SK-N-SH (cell line): ENCODE measurements around the gene CHD5. TPM values are rescaled to one million over a fixed set of nuclear protein-coding genes. Genes with fewer than 3 reads are reported as not detected.

Experiments
- CTCF ChIA-PET: fragments of 300-600, 350-600 bp; formaldehyde crosslinking; extraction: SDS; loops from one replicate; lab custom pipeline; 2021; lab: Yijun Ruan, JAX
- POLR2A ChIA-PET: fragments of 350-600 bp; sonication (Branson Sonifier 250); formaldehyde crosslinking; extraction: SDS; loops from one replicate; lab custom pipeline; 2020; ENCODE audit warnings: antibody characterized with exemption, inconsistent platforms; lab: Yijun Ruan, JAX
- DNase-seq: peaks from one replicate; pipeline ENCODE4 v3.0.0; 2012
- H2AFZ ChIP-seq: fragments of 200-600 bp; sonication (generic); 2 replicates; pipeline ENCODE4 v1.8.1; 2016; ENCODE audit warnings: antibody characterized with exemption, mild to moderate bottlenecking, low read depth
- H3F3A ChIP-seq: fragments of 200-600 bp; sonication (generic); replicated peaks from 2 replicates; pipeline ENCODE3; 2016; ENCODE audit warnings: antibody characterized with exemption, mild to moderate bottlenecking; ENCODE audit not compliant: insufficient read depth
- H3K27ac ChIP-seq, 2 experiments: fragments of 200-500 bp in 1 of 2; fragments of 200-600 bp in 1 of 2; sonication (Bioruptor generic) in 1 of 2; sonication (generic), shearing (Covaris generic) in 1 of 2; 2 replicates each; pipeline versions ENCODE4 v1.5.1 to v1.6.1; 2014 to 2016; ENCODE audit warnings: low read depth in 2 of 2, inconsistent platforms in 1 of 2, low read length in 1 of 2, mild to moderate bottlenecking in 1 of 2, mixed read lengths in 1 of 2
- H3K27me3 ChIP-seq: fragments of 200-600 bp; sonication (generic), shearing (Covaris generic); 2 replicates; pipeline ENCODE4 v1.6.1; 2016; ENCODE audit warnings: mixed run types; ENCODE audit not compliant: insufficient read depth
- H3K36me3 ChIP-seq, 2 experiments: fragments of 200-500 bp in 1 of 2; fragments of 200-600 bp in 1 of 2; sonication (Bioruptor generic) in 1 of 2; sonication (generic) in 1 of 2; replicated peaks in 1 of 2; 2 replicates each; pipeline versions ENCODE3 to v1.5.1; 2014 to 2016; ENCODE audit warnings: low read length in 1 of 2, mild to moderate bottlenecking in 1 of 2; ENCODE audit not compliant: insufficient read depth in 2 of 2, control insufficient read depth in 1 of 2
- H3K4me1 ChIP-seq, 2 experiments: fragments of 200-500 bp in 1 of 2; fragments of 200-600 bp in 1 of 2; sonication (Bioruptor generic) in 1 of 2; sonication (generic), shearing (Covaris generic) in 1 of 2; 2 replicates each; pipeline versions ENCODE4 v1.5.1 to v1.6.1; 2014 to 2016; ENCODE audit warnings: low read depth in 1 of 2, low read length in 1 of 2, mixed run types in 1 of 2; ENCODE audit not compliant: insufficient read depth in 2 of 2, control insufficient read depth in 1 of 2
- H3K4me2 ChIP-seq: fragments of 200-600 bp; sonication (generic), shearing (Covaris generic); 2 replicates; pipeline ENCODE4 v1.6.1; 2017; ENCODE audit warnings: mixed run types
- H3K4me3 ChIP-seq, 2 experiments: fragments of 200-500 bp in 1 of 2; fragments of 200-600 bp in 1 of 2; sonication (Bioruptor generic) in 1 of 2; sonication (generic), shearing (Covaris generic) in 1 of 2; 2 replicates each; pipeline versions ENCODE4 v1.5.1 to v1.8.1; 2014 to 2016; ENCODE audit warnings: low read depth in 2 of 2, inconsistent platforms in 1 of 2, low read length in 1 of 2, mild to moderate bottlenecking in 1 of 2, mixed read lengths in 1 of 2, moderate library complexity in 1 of 2
- H3K79me2 ChIP-seq: fragments of 200-600 bp; sonication (generic); 2 replicates; pipeline ENCODE4 v1.8.1; 2017; ENCODE audit warnings: mild to moderate bottlenecking; ENCODE audit not compliant: insufficient read depth
- H3K9ac ChIP-seq: fragments of 200-600 bp; sonication (generic); 2 replicates; pipeline ENCODE4 v1.6.1; 2017; ENCODE audit warnings: mixed run types
- H3K9me2 ChIP-seq: fragments of 200-600 bp; sonication (generic); 2 replicates; pipeline ENCODE4 v1.6.1; 2017; ENCODE audit warnings: mixed run types
- H3K9me3 ChIP-seq: fragments of 200-600 bp; sonication (generic); 2 replicates; pipeline ENCODE4 v1.6.1; 2017; ENCODE audit warnings: mixed run types, mild to moderate bottlenecking, moderate library complexity
- H4K20me1 ChIP-seq: fragments of 200-600 bp; sonication (generic); 2 replicates; pipeline ENCODE4 v1.6.1; 2017; ENCODE audit warnings: mild to moderate bottlenecking, mixed run types; ENCODE audit not compliant: insufficient read depth
- CHD2 ChIP-seq: fragments of 150-350 bp; IDR thresholded peaks from 2 replicates; pipeline ENCODE4 v1.6.1; 2018; ENCODE audit warnings: low read length; ENCODE audit not compliant: partially characterized antibody
- CTCF ChIP-seq: fragments of 200-600 bp; sonication (generic); IDR thresholded peaks from 2 replicates; pipeline ENCODE4 v1.6.1; 2017; ENCODE audit warnings: antibody characterized with exemption, mild to moderate bottlenecking, moderate library complexity
- ELF1 ChIP-seq: IDR thresholded peaks from 2 replicates; pipeline ENCODE4 v1.4.0; 2012
- FOSL2 ChIP-seq: IDR thresholded peaks from 2 replicates; pipeline ENCODE4 v1.4.0; 2012; ENCODE audit warnings: low read depth, mild to moderate bottlenecking, moderate library complexity, borderline replicate concordance
- GABPA ChIP-seq: IDR thresholded peaks from 2 replicates; pipeline ENCODE4 v1.4.0; 2012; ENCODE audit warnings: low read depth, mild to moderate bottlenecking
- GATA2 ChIP-seq: sonication (generic); formaldehyde crosslinking; IDR thresholded peaks from 2 replicates; pipeline ENCODE4 v1.5.0; 2020; ENCODE audit warnings: mild to moderate bottlenecking, missing genetic modification reagents
- MAX ChIP-seq: IDR thresholded peaks from 2 replicates; pipeline ENCODE4 v1.4.0; 2012; ENCODE audit warnings: low read depth
- MEF2A ChIP-seq: IDR thresholded peaks from 2 replicates; pipeline ENCODE4 v1.4.0; 2012; ENCODE audit warnings: low read depth, borderline replicate concordance
- PBX3 ChIP-seq: IDR thresholded peaks from 2 replicates; pipeline ENCODE4; 2012
- POLR2AphosphoS5 ChIP-seq: IDR thresholded peaks from 2 replicates; pipeline ENCODE4 v1.6.1; 2012; ENCODE audit warnings: low read depth, low read length
- RXRA ChIP-seq: IDR thresholded peaks from 2 replicates; pipeline ENCODE4 v1.4.0; 2012; ENCODE audit warnings: low read depth, mild to moderate bottlenecking, borderline replicate concordance
- SIN3A ChIP-seq: IDR thresholded peaks from 2 replicates; pipeline ENCODE4 v1.6.1; 2012; ENCODE audit warnings: low read depth, mild to moderate bottlenecking, low read length, moderate library complexity, borderline replicate concordance
- TAF1 ChIP-seq: IDR thresholded peaks from 2 replicates; pipeline ENCODE4 v1.6.1; 2012; ENCODE audit warnings: low read depth, mild to moderate bottlenecking, low read length, moderate library complexity, borderline replicate concordance
- TCF12 ChIP-seq: IDR thresholded peaks from 2 replicates; pipeline ENCODE4 v1.4.0; 2012
- USF2 ChIP-seq: fragments of 150-350 bp; IDR thresholded peaks from 2 replicates; pipeline ENCODE4 v1.6.1; 2017; ENCODE audit warnings: antibody characterized with exemption, low read length, low read depth, borderline replicate concordance
- ZBTB33 ChIP-seq: IDR thresholded peaks from 2 replicates; pipeline ENCODE4 v1.4.0; 2012; ENCODE audit warnings: low read depth, borderline replicate concordance
- WGBS: methylation state at CpG from one replicate; pipeline ENCODE4 v1.1.6; 2017; ENCODE audit warnings: low lambda C conversion rate; 5-methylcytosine and 5-hydroxymethylcytosine counted together
- polyA plus RNA-seq, 3 experiments: library from polyadenylated mRNA; depleted of rRNA; stranded (reverse); fragments of >200 nt; gene quantifications; 2 replicates each; pipeline ENCODE4 v1.2.3, GENCODE V29; 2012

The CHD5 gene
- 0.26 and 0.62 TPM in 2 replicates for polyA plus RNA-seq (2012; rRNA removed)
- 0.15 and 0.25 TPM in 2 replicates for polyA plus RNA-seq (2012; cell fraction: cytosol; rRNA removed)
- 1.9 TPM in 2 replicates for polyA plus RNA-seq (2012; cell fraction: nucleus; rRNA removed)

- ChIA-PET CTCF (interaction anchor here (0.9 to 6.0 kb wide), 8 partner anchors 10 to 146 kb away, joined by 3 to 52 read pairs (median 4); partner anchors contain the start of gene RPL22), POLR2A (no interaction called here)
- Histone ChIP-seq H3K9me2 (no peaks in the 10 kb centered on the region), H3K4me2 (peak within 1 kb of the TSS; percentile 19; the same call in 1 of the 2 replicates), H3K9ac (no peak within 1 kb of the TSS), H3K27me3 (peaks cover 8% of the 10 kb centered on the region; the same call in 1 of the 2 replicates), H2AFZ (no peak within 1 kb of the TSS), H3F3A (peaks cover 17% of the 10 kb centered on the region), H3K27ac (no peak within 1 kb of the TSS), H3K9me3 (no peaks in the 10 kb centered on the region), H3K4me1 (peaks cover 0 to 6% of the 10 kb centered on the region in 2 experiments; a peak in 1 of 4 replicates), H3K79me2 (no peaks in the 10 kb centered on the region), H3K36me3 (peaks cover 3 to 13% of the 10 kb centered on the region in 2 experiments), H3K4me3 (peak within 1 kb of the TSS in 1 of 2 experiments; percentile 45; a peak in 2 of 4 replicates), H4K20me1 (peaks cover 18% of the 10 kb centered on the region)
- DNase-seq, result peak; percentile 82
- TF ChIP-seq CTCF (0 out of 2 replicates have a peak, but pooled peaks have one; percentile 20), PBX3 (no peak)
- WGBS, result no CpG with 5 or more reads among the region's 57 CpGs
Observed at GRCh38 chr1:6180268-6180706, at the start of gene CHD5. CHD5 (minus strand) TSS chr1:6180321; CDS start chr1:6180023, 298 bp downstream.

- Histone ChIP-seq H3K4me2 (no peak overlapping the region), H3K36me3 (peaks cover 10 to 40% of the 10 kb centered on the region in 2 experiments), H3K79me2 (peaks cover 3% of the 10 kb centered on the region; the same call in 1 of the 2 replicates), H3K9ac (no peak overlapping the region), H3K4me3 (no peak overlapping the region), H3K9me3 (no peaks in the 10 kb centered on the region), H3F3A (no peaks in the 10 kb centered on the region), H4K20me1 (no peaks in the 10 kb centered on the region), H3K27ac (no peak overlapping the region), H3K4me1 (no peaks in the 10 kb centered on the region), H3K27me3 (no peaks in the 10 kb centered on the region), H2AFZ (no peak overlapping the region), H3K9me2 (no peaks in the 10 kb centered on the region)
- DNase-seq, result no peak
- 97% methylated on average over 8 of the region's 8 CpGs for WGBS
- ChIA-PET POLR2A (no interaction called here), CTCF (interaction anchor here (1.1 to 2.1 kb wide), 5 partner anchors 13 to 26 kb away, joined by 3 to 8 read pairs (median 4); partner anchors contain the start of gene RPL22)
- TF ChIP-seq ZBTB33, result no peak
- no peak for TF ChIP-seq GATA2
- TF ChIP-seq PBX3, result no peak
- no peak for TF ChIP-seq GABPA
- no peak for TF ChIP-seq MEF2A
- TF ChIP-seq MAX, result no peak
- no peak for TF ChIP-seq FOSL2
- no peak for TF ChIP-seq TAF1
- no peak for TF ChIP-seq CHD2
- TF ChIP-seq ELF1, result no peak
- no peak for TF ChIP-seq USF2
- TF ChIP-seq POLR2AphosphoS5, result no peak
- no peak for TF ChIP-seq SIN3A
- no peak for TF ChIP-seq TCF12
- TF ChIP-seq RXRA, result no peak
- TF ChIP-seq CTCF, result no peak
Observed at GRCh38 chr1:6225651-6226050, 45.5 kb upstream of the CHD5 start.
